ENCODE results near the gene DDX31. TPM values are rescaled to one million over a fixed set of nuclear protein-coding genes. Genes with fewer than 3 reads are reported as not detected.

Gene DDX31
- total and polyA plus RNA-seq, 7 donors: 5.5 to 12.4 (median 8.6) TPM

- DNase-seq: no peak
- H3K36me3 ChIP-seq (ENCODE audit: insufficient read depth in 1 of 2, low read depth in 1 of 2): peaks cover 8 to 63% of the 10 kb centered on the region in 2 donors
- no peaks in the 10 kb centered on the region for H3K27me3 ChIP-seq (ENCODE audit: insufficient read depth in 3 of 3, low read length in 2 of 3)
- no peak for ATAC-seq
- no peak for TF ChIP-seq CTCF (IDR thresholded peaks at IDR 0.05)
- no peaks in the 10 kb centered on the region for H3K4me1 ChIP-seq
- no peak overlapping the region for H3K27ac ChIP-seq
- WGBS, 3 donors: 90 to 96% (median 91%) methylated on average over 5 of the region's 5 CpGs
- H3K4me3 ChIP-seq: no peak overlapping the region
- H3K9me3 ChIP-seq: no peaks in the 10 kb centered on the region
- intact Hi-C loops (cut with DNase I): no loop called here
These were observed 31.5 kb downstream of the DDX31 start for GRCh38 chr9:132638240-132638639.

GRCh38 chr9:132637801-132638200 lies 32.0 kb downstream of the DDX31 start:
- 92 to 95% (median 94%) methylated on average over 12 of the region's 12 CpGs for WGBS, 3 donors
- intact Hi-C loops (cut with DNase I): no loop called here
- no peak for TF ChIP-seq CTCF (IDR thresholded peaks at IDR 0.05)
- H3K36me3 ChIP-seq (ENCODE audit: insufficient read depth in 1 of 2, low read depth in 1 of 2): peaks cover 8 to 59% of the 10 kb centered on the region in 2 donors
- no peak overlapping the region for H3K4me3 ChIP-seq
- H3K27ac ChIP-seq: no peak overlapping the region
- DNase-seq: no peak
- H3K9me3 ChIP-seq: no peaks in the 10 kb centered on the region
- no peak for ATAC-seq
- H3K27me3 ChIP-seq (ENCODE audit: insufficient read depth in 3 of 3, low read length in 2 of 3): no peaks in the 10 kb centered on the region
- no peaks in the 10 kb centered on the region for H3K4me1 ChIP-seq

GRCh38 chr9:132637351-132637750 lies 32.4 kb downstream of the DDX31 start:
- peaks cover 8 to 54% of the 10 kb centered on the region in 2 donors for H3K36me3 ChIP-seq (ENCODE audit: insufficient read depth in 1 of 2, low read depth in 1 of 2)
- no peaks in the 10 kb centered on the region for H3K4me1 ChIP-seq
- H3K27me3 ChIP-seq (ENCODE audit: insufficient read depth in 3 of 3, low read length in 2 of 3): no peaks in the 10 kb centered on the region
- no peak overlapping the region for H3K27ac ChIP-seq
- intact Hi-C loops (cut with DNase I): no loop called here
- no peaks in the 10 kb centered on the region for H3K9me3 ChIP-seq
- no peak overlapping the region for H3K4me3 ChIP-seq
- 77 to 80% (median 79%) methylated on average over 12 of the region's 12 CpGs for WGBS, 3 donors
- no peak for ATAC-seq
- no peak for TF ChIP-seq CTCF (IDR thresholded peaks at IDR 0.05)
- DNase-seq: no peak

- intact Hi-C loops (cut with DNase I): no loop called here
- 94 to 100% (median 97%) methylated on average over 3 of the region's 3 CpGs for WGBS, 3 donors
- H3K27me3 ChIP-seq (ENCODE audit: insufficient read depth in 3 of 3, low read length in 2 of 3): no peaks in the 10 kb centered on the region
- H3K4me3 ChIP-seq: no peak overlapping the region
- H3K27ac ChIP-seq: no peak overlapping the region
- TF ChIP-seq CTCF (IDR thresholded peaks at IDR 0.05): no peak
- DNase-seq (no peak), ATAC-seq (no peak)
- no peaks in the 10 kb centered on the region for H3K9me3 ChIP-seq
- H3K36me3 ChIP-seq (ENCODE audit: insufficient read depth in 1 of 2, low read depth in 1 of 2): peaks cover 3 to 46% of the 10 kb centered on the region in 2 donors
- no peaks in the 10 kb centered on the region for H3K4me1 ChIP-seq
These were observed 35.5 kb downstream of the DDX31 start for GRCh38 chr9:132634327-132634726.

- no peaks in the 10 kb centered on the region for H3K27me3 ChIP-seq (ENCODE audit: insufficient read depth in 3 of 3, low read length in 2 of 3)
- WGBS, 3 donors: 95 to 97% (median 96%) methylated on average over 7 of the region's 7 CpGs
- DNase-seq (no peak), ATAC-seq (no peak)
- H3K4me1 ChIP-seq: no peaks in the 10 kb centered on the region
- no peak overlapping the region for H3K4me3 ChIP-seq
- intact Hi-C loops (cut with DNase I): no loop called here
- no peaks in the 10 kb centered on the region for H3K9me3 ChIP-seq
- H3K27ac ChIP-seq: no peak overlapping the region
- no peak for TF ChIP-seq CTCF (IDR thresholded peaks at IDR 0.05)
- H3K36me3 ChIP-seq (ENCODE audit: insufficient read depth in 1 of 2, low read depth in 1 of 2): peaks cover 0 to 49% of the 10 kb centered on the region in 2 donors
These were observed 37.2 kb downstream of the DDX31 start for GRCh38 chr9:132632413-132633129.
